Adrenal gland (tissue), 5 donors: ENCODE results near the gene SPAG17.

ENCODE experiments used
- POLR2A ChIP-seq, 2 donors: fragments of 450-650 bp; IDR thresholded peaks; one replicate each; pipeline ENCODE4 v1.6.1; 2017; ENCODE audit warnings: antibody characterized with exemption in 2 of 2, mild to moderate bottlenecking in 2 of 2, moderate library complexity in 1 of 2
- TF ChIP-seq, protein P1 (sequence below), 6 experiments: fragments of 450-650 bp in 4 of 6; fragments of 200-600 bp in 2 of 6; sonication (generic) in 1 of 6; IDR thresholded peaks; 1 replicate in 5 of 6; 2 replicates in 1 of 6; pipeline versions ENCODE4 v1.5.1 to v1.8.0; 2016 to 2021; ENCODE audit warnings: antibody characterized with exemption in 6 of 6, mild to moderate bottlenecking in 2 of 6, moderate library complexity in 1 of 6
- donor health status: DM: no; HTN: no; CAD: no.

DNA sequence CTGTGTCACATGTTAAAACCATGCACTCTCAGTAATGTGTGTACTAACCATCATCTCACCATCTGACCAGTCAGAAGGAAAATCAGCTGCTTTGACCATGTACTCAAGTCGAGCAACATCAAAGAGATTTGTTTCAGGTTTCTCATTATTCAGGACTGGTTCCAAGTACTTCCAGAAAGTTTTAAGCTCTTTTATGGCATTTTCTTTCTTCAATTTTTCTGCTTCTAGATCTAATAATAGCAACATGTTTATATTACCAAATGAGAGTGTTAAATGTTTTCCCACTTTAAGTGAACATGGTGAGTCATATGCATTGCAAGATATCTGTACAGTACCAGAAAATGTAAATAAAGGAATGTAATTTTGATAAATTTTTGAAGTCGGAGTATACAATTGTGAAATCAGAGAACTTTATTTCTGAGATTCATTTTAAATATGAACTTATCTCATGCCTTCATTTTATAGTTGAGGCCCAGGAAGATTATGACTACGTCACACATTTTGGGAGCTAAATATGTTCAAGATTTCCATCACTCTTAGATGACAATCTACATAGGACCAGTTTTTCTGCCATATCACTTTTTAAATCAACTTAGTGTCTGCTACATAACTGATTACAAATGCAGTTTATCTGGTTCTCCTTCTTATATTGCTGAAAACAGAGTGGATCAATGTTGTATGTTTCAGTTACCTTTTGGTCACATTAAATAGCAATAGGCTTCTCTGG, 87.2 kb downstream of the SPAG17 start:
- TF ChIP-seq, protein P1, sequence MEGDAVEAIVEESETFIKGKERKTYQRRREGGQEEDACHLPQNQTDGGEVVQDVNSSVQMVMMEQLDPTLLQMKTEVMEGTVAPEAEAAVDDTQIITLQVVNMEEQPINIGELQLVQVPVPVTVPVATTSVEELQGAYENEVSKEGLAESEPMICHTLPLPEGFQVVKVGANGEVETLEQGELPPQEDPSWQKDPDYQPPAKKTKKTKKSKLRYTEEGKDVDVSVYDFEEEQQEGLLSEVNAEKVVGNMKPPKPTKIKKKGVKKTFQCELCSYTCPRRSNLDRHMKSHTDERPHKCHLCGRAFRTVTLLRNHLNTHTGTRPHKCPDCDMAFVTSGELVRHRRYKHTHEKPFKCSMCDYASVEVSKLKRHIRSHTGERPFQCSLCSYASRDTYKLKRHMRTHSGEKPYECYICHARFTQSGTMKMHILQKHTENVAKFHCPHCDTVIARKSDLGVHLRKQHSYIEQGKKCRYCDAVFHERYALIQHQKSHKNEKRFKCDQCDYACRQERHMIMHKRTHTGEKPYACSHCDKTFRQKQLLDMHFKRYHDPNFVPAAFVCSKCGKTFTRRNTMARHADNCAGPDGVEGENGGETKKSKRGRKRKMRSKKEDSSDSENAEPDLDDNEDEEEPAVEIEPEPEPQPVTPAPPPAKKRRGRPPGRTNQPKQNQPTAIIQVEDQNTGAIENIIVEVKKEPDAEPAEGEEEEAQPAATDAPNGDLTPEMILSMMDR (IDR thresholded peaks at IDR 0.05) = no peak
- no peak for TF ChIP-seq POLR2A (IDR thresholded peaks at IDR 0.05)
